Measurements from ENCODE around the gene NCK1. TPM values are rescaled to one million over a fixed set of nuclear protein-coding genes. Genes with fewer than 3 reads are reported as not detected.

The NCK1 gene
- total RNA-seq, 1 experiment from 2014 or later, result 25.6 TPM

DNA sequence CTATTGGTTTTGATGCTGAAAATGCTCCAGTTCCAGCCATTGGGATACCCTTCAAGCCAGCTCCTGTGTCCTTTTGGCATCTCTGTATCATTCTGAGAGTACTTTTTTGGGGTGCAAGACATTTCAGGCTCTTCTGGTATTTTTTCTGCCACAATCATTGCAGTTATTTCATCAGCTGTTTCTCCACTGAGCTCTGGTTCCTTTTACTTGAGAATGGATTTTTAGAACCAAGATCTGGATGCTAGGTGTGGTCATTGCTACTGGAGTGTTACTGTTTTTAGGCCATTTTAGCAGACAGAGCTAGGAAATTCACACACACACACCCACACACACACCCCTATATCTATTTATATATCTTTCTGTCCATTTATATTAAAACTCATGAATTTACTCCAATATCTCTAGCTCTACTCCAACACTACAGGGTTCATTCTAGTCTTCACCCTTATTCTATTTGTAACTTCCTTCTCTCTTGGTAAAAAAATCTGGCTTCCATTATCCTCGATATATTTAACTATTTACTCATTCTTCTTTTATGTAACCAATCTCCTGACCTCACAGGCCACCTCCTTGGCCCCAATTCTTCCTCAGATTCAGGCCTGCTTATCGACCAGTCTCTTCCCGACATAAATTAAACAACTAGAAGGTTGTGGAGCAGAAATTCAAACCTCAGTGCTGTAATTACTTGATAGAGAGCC lies 26.0 kb upstream of the NCK1 start:
- intact Hi-C loops (cut with micrococcal nuclease), result no loop called here
- TF ChIP-seq CBX3 (IDR thresholded peaks at IDR 0.05; ENCODE audit: low read depth), result no peak
- TF ChIP-seq POLR2A (IDR thresholded peaks at IDR 0.05; ENCODE audit: borderline replicate concordance, extremely low read depth, insufficient read depth, insufficient read length), result no peak
- no peak for TF ChIP-seq ELF1 (IDR thresholded peaks at IDR 0.05; ENCODE audit: borderline replicate concordance, low read depth)
- no peak for TF ChIP-seq JUND (IDR thresholded peaks at IDR 0.05)
- TF ChIP-seq, protein P1, sequence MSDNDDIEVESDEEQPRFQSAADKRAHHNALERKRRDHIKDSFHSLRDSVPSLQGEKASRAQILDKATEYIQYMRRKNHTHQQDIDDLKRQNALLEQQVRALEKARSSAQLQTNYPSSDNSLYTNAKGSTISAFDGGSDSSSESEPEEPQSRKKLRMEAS (IDR thresholded peaks at IDR 0.05), result no peak
- TF ChIP-seq SIN3A (IDR thresholded peaks at IDR 0.05; ENCODE audit: low read depth), result no peak
- TF ChIP-seq ZNF274 (IDR thresholded peaks at IDR 0.05; ENCODE audit: low read depth, low read length), result no peak
- no peak for TF ChIP-seq EZH2phosphoT487 (IDR thresholded peaks at IDR 0.05; ENCODE audit: borderline replicate concordance)
- TF ChIP-seq EZH2 (IDR thresholded peaks at IDR 0.05), result no peak
- TF ChIP-seq EGR1 (IDR thresholded peaks at IDR 0.05; ENCODE audit: low read depth), result no peak
- TF ChIP-seq SP1 (IDR thresholded peaks at IDR 0.05; ENCODE audit: low read depth), result no peak
- TF ChIP-seq, protein P2, sequence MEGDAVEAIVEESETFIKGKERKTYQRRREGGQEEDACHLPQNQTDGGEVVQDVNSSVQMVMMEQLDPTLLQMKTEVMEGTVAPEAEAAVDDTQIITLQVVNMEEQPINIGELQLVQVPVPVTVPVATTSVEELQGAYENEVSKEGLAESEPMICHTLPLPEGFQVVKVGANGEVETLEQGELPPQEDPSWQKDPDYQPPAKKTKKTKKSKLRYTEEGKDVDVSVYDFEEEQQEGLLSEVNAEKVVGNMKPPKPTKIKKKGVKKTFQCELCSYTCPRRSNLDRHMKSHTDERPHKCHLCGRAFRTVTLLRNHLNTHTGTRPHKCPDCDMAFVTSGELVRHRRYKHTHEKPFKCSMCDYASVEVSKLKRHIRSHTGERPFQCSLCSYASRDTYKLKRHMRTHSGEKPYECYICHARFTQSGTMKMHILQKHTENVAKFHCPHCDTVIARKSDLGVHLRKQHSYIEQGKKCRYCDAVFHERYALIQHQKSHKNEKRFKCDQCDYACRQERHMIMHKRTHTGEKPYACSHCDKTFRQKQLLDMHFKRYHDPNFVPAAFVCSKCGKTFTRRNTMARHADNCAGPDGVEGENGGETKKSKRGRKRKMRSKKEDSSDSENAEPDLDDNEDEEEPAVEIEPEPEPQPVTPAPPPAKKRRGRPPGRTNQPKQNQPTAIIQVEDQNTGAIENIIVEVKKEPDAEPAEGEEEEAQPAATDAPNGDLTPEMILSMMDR (IDR thresholded peaks at IDR 0.05 in 2 of 3, conservative IDR thresholded peaks at IDR 0.05 in 1 of 3; ENCODE audit: borderline replicate concordance in 1 of 3, insufficient read depth in 1 of 3, low read depth in 2 of 3, low read length in 2 of 3), result no peak
- no peak for TF ChIP-seq TCF7L2 (IDR thresholded peaks at IDR 0.05; ENCODE audit: borderline replicate concordance, extremely low read depth, insufficient read depth, insufficient read length)
- no peak for TF ChIP-seq POLR2AphosphoS5 (IDR thresholded peaks at IDR 0.05; ENCODE audit: low read depth, low read length)
- TF ChIP-seq, protein P3, sequence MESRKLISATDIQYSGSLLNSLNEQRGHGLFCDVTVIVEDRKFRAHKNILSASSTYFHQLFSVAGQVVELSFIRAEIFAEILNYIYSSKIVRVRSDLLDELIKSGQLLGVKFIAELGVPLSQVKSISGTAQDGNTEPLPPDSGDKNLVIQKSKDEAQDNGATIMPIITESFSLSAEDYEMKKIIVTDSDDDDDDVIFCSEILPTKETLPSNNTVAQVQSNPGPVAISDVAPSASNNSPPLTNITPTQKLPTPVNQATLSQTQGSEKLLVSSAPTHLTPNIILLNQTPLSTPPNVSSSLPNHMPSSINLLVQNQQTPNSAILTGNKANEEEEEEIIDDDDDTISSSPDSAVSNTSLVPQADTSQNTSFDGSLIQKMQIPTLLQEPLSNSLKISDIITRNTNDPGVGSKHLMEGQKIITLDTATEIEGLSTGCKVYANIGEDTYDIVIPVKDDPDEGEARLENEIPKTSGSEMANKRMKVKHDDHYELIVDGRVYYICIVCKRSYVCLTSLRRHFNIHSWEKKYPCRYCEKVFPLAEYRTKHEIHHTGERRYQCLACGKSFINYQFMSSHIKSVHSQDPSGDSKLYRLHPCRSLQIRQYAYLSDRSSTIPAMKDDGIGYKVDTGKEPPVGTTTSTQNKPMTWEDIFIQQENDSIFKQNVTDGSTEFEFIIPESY (IDR thresholded peaks at IDR 0.05; ENCODE audit: extremely low read depth, insufficient replicate concordance, low read length), result no peak
- TF ChIP-seq, protein P4, sequence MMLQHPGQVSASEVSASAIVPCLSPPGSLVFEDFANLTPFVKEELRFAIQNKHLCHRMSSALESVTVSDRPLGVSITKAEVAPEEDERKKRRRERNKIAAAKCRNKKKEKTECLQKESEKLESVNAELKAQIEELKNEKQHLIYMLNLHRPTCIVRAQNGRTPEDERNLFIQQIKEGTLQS (IDR thresholded peaks at IDR 0.05), result no peak
- Histone ChIP-seq H2AFZ (ENCODE audit: low read depth, low read length, poor library complexity, severe bottlenecking) (no peak overlapping the region), H3K27me3 (ENCODE audit: insufficient read depth, low read length) (no peaks in the 10 kb centered on the region), H3K79me2 (ENCODE audit: insufficient read depth, low read length) (no peaks in the 10 kb centered on the region), H3K4me3 (replicated peaks in 1 of 2; ENCODE audit: low read depth in 1 of 2, low read length in 2 of 2) (no peak overlapping the region), H3K4me1 (ENCODE audit: control insufficient read depth in 1 of 2, insufficient read depth in 2 of 2, low read length in 2 of 2) (peaks cover 0 to 11% of the 10 kb centered on the region in 2 experiments; a peak in 2 of 4 replicates), H3K9me3 (ENCODE audit: control insufficient read depth in 1 of 2, insufficient read depth in 1 of 2, low read depth in 1 of 2, low read length in 2 of 2) (no peaks in the 10 kb centered on the region), H4K20me1 (ENCODE audit: insufficient read depth) (no peaks in the 10 kb centered on the region), H3K9me2 (ENCODE audit: insufficient read depth) (no peaks in the 10 kb centered on the region; the same call in 1 of the 2 replicates), H3K27ac (ENCODE audit: low read depth, low read length) (no peak overlapping the region), H3K36me3 (ENCODE audit: control insufficient read depth in 1 of 2, insufficient read depth in 2 of 2, low read length in 2 of 2) (no peaks in the 10 kb centered on the region), H3K9ac (ENCODE audit: low read length) (no peak overlapping the region), H3K4me2 (ENCODE audit: low read length) (no peak overlapping the region)
- no peak for ATAC-seq
- ChIA-PET RAD21 (ENCODE audit: low non-redundant PET in 1 of 2, low total read pairs in 2 of 2, uncharacterized antibody in 2 of 2, unreplicated experiment in 2 of 2) (no interaction called here), CTCF (no interaction called here), POLR2A (no interaction called here)
- no TSS peak for BruUV-seq (replicated peaks)
- DNase-seq (ENCODE audit: low read depth, low spot score), result no peak
